Adrenal gland (tissue), 5 donors: Measurements from ENCODE around the gene AGBL3.

ENCODE experiments used
- POLR2A ChIP-seq, 2 donors: fragments of 450-650 bp; IDR thresholded peaks; one replicate each; pipeline ENCODE4 v1.6.1; 2017; ENCODE audit warnings: antibody characterized with exemption in 2 of 2, mild to moderate bottlenecking in 2 of 2, moderate library complexity in 1 of 2
- TF ChIP-seq, protein P1 (sequence below), 6 experiments: fragments of 450-650 bp in 4 of 6; fragments of 200-600 bp in 2 of 6; sonication (generic) in 1 of 6; IDR thresholded peaks; 1 replicate in 5 of 6; 2 replicates in 1 of 6; pipeline versions ENCODE4 v1.5.1 to v1.8.0; 2016 to 2021; ENCODE audit warnings: antibody characterized with exemption in 6 of 6, mild to moderate bottlenecking in 2 of 6, moderate library complexity in 1 of 6
- donor health status: DM: no; HTN: no; CAD: no.

DNA sequence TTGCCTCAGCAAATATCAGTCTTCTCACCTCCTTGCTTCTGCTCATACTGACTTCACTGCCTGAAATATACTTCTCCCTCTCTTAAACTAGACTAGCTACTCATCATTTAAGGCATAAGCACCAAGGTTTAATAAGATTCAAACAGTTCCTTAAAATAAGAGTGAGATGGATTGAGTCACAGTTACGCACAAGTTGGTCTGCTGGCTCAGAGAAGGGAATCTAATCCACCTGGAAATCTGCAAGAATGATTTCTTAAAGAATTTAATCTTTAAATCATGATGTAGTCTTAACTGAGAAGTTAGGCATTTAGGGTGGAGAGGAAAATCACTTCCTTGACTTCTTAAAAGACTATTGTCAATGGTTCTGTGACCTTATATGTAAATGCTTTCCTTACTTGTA is 105.4 kb downstream of the AGBL3 start:
- TF ChIP-seq, protein P1, sequence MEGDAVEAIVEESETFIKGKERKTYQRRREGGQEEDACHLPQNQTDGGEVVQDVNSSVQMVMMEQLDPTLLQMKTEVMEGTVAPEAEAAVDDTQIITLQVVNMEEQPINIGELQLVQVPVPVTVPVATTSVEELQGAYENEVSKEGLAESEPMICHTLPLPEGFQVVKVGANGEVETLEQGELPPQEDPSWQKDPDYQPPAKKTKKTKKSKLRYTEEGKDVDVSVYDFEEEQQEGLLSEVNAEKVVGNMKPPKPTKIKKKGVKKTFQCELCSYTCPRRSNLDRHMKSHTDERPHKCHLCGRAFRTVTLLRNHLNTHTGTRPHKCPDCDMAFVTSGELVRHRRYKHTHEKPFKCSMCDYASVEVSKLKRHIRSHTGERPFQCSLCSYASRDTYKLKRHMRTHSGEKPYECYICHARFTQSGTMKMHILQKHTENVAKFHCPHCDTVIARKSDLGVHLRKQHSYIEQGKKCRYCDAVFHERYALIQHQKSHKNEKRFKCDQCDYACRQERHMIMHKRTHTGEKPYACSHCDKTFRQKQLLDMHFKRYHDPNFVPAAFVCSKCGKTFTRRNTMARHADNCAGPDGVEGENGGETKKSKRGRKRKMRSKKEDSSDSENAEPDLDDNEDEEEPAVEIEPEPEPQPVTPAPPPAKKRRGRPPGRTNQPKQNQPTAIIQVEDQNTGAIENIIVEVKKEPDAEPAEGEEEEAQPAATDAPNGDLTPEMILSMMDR (IDR thresholded peaks at IDR 0.05), result no peak
- TF ChIP-seq POLR2A (IDR thresholded peaks at IDR 0.05), result no peak
